ENCODE results near the gene RAP1A.

The RAP1A gene

DNA sequence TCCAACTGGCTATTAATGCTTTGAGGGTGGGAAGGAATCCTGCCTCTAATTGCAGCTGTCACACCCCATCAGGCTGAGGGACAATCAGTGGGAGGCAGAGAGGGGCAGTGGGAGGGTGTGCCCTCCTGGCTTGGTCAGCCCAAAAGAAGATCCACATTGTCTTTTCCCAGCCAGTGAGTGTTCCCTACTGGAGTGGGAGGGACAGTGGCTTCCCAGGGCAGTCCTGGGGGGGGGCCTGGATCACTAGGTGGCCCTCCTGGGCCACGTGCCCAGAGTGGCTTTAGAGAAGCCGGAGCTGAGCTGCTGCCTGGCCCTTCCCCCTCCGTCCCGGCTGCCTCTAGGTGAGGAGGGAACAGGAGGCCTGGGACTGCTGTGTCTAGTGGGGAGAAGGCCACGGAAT lies 105.6 kb downstream of the RAP1A start:
- no peak for DNase-seq (ENCODE audit: low spot score)
- in situ Hi-C loops (cut with MboI; ENCODE audit: low sequenced_read_pairs, unreplicated experiment), result no loop called here
- TF ChIP-seq, protein P1, sequence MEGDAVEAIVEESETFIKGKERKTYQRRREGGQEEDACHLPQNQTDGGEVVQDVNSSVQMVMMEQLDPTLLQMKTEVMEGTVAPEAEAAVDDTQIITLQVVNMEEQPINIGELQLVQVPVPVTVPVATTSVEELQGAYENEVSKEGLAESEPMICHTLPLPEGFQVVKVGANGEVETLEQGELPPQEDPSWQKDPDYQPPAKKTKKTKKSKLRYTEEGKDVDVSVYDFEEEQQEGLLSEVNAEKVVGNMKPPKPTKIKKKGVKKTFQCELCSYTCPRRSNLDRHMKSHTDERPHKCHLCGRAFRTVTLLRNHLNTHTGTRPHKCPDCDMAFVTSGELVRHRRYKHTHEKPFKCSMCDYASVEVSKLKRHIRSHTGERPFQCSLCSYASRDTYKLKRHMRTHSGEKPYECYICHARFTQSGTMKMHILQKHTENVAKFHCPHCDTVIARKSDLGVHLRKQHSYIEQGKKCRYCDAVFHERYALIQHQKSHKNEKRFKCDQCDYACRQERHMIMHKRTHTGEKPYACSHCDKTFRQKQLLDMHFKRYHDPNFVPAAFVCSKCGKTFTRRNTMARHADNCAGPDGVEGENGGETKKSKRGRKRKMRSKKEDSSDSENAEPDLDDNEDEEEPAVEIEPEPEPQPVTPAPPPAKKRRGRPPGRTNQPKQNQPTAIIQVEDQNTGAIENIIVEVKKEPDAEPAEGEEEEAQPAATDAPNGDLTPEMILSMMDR (IDR thresholded peaks at IDR 0.05; ENCODE audit: borderline replicate concordance, control extremely low read depth, extremely low read depth, insufficient read depth, missing control alignments), result no peak

DNA sequence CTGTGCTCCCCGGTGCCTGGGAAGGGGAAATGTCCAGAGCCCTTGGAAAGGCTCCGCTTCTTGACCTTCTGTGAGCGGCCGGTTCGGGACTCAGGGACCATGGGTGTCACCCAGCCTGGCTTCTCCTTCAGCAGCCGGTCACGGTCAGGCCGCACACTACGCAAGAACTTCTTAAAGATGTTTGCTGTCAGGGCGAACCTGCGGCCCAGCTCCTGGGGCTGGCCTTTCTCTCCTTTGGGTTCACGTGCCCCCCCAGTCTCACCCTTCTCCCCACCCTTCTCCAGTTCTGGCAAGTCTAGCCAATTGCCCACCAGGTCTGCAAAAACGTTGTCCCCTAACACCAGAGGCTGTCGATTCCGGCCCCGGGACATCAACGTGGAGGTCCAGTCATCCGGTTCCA lies 107.5 kb downstream of the RAP1A start:
- TF ChIP-seq, protein P1 (IDR thresholded peaks at IDR 0.05; ENCODE audit: borderline replicate concordance, control extremely low read depth, extremely low read depth, insufficient read depth, missing control alignments), result no peak
- in situ Hi-C loops (cut with MboI; ENCODE audit: low sequenced_read_pairs, unreplicated experiment), result no loop called here
- DNase-seq (ENCODE audit: low spot score), result no peak

DNA sequence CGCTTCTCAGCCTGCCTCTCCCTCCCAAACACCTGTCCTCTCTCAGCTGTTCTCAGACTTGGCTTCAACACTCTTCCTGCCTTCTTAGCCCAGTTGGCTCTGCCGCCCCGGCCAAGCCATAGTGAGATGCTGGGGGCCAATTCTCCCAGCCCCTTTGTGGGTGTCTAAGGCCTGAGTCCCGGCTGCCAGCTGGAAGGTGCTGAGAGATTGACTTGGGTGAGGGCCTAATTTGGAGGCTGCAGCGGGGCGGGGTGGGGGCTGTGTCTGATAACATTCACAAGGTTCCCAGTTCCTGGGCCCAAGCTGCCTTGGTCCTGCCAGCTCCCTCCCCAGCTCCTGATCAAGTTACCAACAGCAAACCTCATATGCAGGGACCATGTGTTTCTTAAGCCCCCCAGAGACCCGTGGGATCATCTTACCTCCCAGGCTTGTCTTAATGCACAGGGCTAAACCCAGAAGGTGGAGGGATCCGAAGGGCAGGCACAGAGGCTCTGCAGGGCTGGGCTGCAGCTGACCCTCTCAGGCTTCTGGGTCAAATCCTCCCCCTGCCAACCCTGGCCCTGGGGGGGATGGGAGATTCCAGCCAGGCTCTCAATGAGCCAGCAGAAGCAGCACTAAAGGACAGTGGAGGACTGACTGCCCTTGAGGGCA lies 109.8 kb downstream of the RAP1A start:
- TF ChIP-seq, protein P1 (IDR thresholded peaks at IDR 0.05; ENCODE audit: borderline replicate concordance, control extremely low read depth, extremely low read depth, insufficient read depth, missing control alignments), result no peak
- DNase-seq (ENCODE audit: low spot score), result no peak
- in situ Hi-C loops (cut with MboI; ENCODE audit: low sequenced_read_pairs, unreplicated experiment), result no loop called here

DNA sequence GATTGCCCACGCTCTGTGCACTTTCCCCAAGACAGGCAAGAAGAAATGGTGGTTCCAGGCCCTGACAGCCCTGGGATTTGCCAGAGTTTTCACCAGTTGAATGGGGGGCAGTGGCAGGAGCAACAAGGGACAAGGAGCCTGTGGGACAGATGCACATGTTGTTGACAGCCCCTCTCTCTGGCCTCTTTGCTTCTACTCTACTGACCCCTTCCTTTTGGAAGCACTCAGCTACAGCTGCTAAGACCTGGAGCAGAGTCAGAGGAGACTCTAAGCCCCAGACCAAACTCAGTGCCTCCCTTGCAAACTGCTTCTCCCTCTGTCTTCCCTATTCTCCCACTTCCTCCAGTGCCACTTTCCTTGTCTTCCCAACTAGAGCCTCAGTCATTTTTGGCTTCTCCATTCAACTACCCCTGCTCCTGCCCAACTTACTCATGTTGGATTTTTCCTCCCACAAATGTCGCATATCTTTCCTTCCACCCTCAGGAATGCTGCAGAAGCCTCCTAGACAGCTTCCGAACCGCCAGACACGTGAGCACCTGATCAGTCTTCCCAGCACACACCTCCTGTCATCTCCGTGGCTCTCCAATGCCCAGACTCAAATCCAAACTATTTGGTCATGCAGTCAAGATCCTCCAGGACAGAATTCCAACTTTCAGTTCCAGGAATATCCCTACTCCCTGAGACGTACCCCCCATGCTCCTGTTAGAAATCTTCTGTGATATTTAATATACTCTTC lies 110.5 kb downstream of the RAP1A start:
- in situ Hi-C loops (cut with MboI; ENCODE audit: low sequenced_read_pairs, unreplicated experiment), result no loop called here
- TF ChIP-seq, protein P1 (IDR thresholded peaks at IDR 0.05; ENCODE audit: borderline replicate concordance, control extremely low read depth, extremely low read depth, insufficient read depth, missing control alignments), result no peak
- DNase-seq (ENCODE audit: low spot score), result no peak

GRCh38 chr1:111730706-111731105 lies 111.1 kb downstream of the RAP1A start:
- TF ChIP-seq, protein P1 (IDR thresholded peaks at IDR 0.05; ENCODE audit: borderline replicate concordance, control extremely low read depth, extremely low read depth, insufficient read depth, missing control alignments), result no peak
- in situ Hi-C loops (cut with MboI; ENCODE audit: low sequenced_read_pairs, unreplicated experiment), result no loop called here
- DNase-seq (ENCODE audit: low spot score), result no peak

DNA sequence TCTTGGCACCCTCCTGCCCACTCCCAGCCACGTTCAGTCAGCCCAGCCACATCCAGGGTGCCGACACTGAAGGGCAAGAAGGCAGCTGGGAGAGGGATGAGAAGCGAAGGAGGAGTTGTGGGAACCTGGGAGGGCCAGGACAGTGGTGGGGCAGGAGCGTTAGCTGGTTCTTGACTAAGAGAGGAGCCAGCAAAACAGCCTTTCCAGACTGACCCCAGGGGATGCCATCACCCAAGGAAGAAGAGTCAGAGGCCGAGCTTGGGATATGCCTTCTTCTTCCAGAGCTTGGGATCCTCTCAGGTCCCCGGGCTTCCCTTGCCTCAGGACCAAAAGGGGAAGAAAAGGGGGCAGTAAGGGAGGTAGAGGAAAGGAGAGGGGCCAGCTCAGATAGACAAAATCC lies 112.4 kb downstream of the RAP1A start:
- DNase-seq (ENCODE audit: low spot score), result no peak
- in situ Hi-C loops (cut with MboI; ENCODE audit: low sequenced_read_pairs, unreplicated experiment), result no loop called here
- TF ChIP-seq, protein P1 (IDR thresholded peaks at IDR 0.05; ENCODE audit: borderline replicate concordance, control extremely low read depth, extremely low read depth, insufficient read depth, missing control alignments), result no peak

Measured in GM13976 (cell line).